ENCODE results near the gene PKIG.

DNA sequence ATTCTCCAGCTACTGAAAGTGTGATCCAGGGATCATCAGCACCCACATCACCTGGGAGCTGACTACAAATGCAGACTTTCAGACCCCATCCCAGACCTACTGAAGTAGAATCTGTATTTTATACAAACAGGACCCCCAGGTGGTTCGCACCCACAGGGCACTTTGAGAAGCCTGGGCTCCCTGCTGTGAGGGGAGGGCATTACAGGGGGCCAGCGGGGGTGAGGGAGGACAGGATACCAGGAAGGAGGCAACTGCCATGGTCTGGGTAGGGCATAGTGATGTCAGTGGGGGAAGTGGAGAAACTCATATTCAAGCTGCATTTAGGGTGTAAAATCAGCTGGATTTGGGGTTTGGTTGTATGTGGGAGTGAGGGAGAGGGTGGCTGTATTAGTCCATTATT, 71.2 kb downstream of the PKIG start:
- TF ChIP-seq, protein P1, sequence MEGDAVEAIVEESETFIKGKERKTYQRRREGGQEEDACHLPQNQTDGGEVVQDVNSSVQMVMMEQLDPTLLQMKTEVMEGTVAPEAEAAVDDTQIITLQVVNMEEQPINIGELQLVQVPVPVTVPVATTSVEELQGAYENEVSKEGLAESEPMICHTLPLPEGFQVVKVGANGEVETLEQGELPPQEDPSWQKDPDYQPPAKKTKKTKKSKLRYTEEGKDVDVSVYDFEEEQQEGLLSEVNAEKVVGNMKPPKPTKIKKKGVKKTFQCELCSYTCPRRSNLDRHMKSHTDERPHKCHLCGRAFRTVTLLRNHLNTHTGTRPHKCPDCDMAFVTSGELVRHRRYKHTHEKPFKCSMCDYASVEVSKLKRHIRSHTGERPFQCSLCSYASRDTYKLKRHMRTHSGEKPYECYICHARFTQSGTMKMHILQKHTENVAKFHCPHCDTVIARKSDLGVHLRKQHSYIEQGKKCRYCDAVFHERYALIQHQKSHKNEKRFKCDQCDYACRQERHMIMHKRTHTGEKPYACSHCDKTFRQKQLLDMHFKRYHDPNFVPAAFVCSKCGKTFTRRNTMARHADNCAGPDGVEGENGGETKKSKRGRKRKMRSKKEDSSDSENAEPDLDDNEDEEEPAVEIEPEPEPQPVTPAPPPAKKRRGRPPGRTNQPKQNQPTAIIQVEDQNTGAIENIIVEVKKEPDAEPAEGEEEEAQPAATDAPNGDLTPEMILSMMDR (IDR thresholded peaks at IDR 0.05), result no peak
- TF ChIP-seq TAF1 (IDR thresholded peaks at IDR 0.05; ENCODE audit: borderline replicate concordance, low read depth, low read length), result no peak
- no peak for TF ChIP-seq EP300 (IDR thresholded peaks at IDR 0.05; ENCODE audit: borderline replicate concordance in 1 of 2, low read depth in 1 of 2, low read length in 1 of 2)
- TF ChIP-seq YY1 (IDR thresholded peaks at IDR 0.05; ENCODE audit: low read depth), result no peak
- no peak for TF ChIP-seq POLR2AphosphoS5 (IDR thresholded peaks at IDR 0.05; ENCODE audit: low read depth, low read length)
- no peak for TF ChIP-seq RFX5 (IDR thresholded peaks at IDR 0.05; ENCODE audit: low read length)
- TF ChIP-seq, protein P2, sequence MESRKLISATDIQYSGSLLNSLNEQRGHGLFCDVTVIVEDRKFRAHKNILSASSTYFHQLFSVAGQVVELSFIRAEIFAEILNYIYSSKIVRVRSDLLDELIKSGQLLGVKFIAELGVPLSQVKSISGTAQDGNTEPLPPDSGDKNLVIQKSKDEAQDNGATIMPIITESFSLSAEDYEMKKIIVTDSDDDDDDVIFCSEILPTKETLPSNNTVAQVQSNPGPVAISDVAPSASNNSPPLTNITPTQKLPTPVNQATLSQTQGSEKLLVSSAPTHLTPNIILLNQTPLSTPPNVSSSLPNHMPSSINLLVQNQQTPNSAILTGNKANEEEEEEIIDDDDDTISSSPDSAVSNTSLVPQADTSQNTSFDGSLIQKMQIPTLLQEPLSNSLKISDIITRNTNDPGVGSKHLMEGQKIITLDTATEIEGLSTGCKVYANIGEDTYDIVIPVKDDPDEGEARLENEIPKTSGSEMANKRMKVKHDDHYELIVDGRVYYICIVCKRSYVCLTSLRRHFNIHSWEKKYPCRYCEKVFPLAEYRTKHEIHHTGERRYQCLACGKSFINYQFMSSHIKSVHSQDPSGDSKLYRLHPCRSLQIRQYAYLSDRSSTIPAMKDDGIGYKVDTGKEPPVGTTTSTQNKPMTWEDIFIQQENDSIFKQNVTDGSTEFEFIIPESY (IDR thresholded peaks at IDR 0.05; ENCODE audit: borderline replicate concordance, low read depth), result no peak
- TF ChIP-seq, protein P3, sequence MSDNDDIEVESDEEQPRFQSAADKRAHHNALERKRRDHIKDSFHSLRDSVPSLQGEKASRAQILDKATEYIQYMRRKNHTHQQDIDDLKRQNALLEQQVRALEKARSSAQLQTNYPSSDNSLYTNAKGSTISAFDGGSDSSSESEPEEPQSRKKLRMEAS (IDR thresholded peaks at IDR 0.05; ENCODE audit: low read depth), result no peak
- no peak for TF ChIP-seq RAD21 (IDR thresholded peaks at IDR 0.05; ENCODE audit: low read length)
- TF ChIP-seq TCF12 (IDR thresholded peaks at IDR 0.05), result no peak
- TF ChIP-seq, protein P4, sequence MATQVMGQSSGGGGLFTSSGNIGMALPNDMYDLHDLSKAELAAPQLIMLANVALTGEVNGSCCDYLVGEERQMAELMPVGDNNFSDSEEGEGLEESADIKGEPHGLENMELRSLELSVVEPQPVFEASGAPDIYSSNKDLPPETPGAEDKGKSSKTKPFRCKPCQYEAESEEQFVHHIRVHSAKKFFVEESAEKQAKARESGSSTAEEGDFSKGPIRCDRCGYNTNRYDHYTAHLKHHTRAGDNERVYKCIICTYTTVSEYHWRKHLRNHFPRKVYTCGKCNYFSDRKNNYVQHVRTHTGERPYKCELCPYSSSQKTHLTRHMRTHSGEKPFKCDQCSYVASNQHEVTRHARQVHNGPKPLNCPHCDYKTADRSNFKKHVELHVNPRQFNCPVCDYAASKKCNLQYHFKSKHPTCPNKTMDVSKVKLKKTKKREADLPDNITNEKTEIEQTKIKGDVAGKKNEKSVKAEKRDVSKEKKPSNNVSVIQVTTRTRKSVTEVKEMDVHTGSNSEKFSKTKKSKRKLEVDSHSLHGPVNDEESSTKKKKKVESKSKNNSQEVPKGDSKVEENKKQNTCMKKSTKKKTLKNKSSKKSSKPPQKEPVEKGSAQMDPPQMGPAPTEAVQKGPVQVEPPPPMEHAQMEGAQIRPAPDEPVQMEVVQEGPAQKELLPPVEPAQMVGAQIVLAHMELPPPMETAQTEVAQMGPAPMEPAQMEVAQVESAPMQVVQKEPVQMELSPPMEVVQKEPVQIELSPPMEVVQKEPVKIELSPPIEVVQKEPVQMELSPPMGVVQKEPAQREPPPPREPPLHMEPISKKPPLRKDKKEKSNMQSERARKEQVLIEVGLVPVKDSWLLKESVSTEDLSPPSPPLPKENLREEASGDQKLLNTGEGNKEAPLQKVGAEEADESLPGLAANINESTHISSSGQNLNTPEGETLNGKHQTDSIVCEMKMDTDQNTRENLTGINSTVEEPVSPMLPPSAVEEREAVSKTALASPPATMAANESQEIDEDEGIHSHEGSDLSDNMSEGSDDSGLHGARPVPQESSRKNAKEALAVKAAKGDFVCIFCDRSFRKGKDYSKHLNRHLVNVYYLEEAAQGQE (IDR thresholded peaks at IDR 0.05; ENCODE audit: low read depth, low read length), result no peak
- TF ChIP-seq MXI1 (IDR thresholded peaks at IDR 0.05; ENCODE audit: low read depth, low read length), result no peak
